GM12801 (cell line): ENCODE data around the gene NXN.

Experiments used
- TF ChIP-seq, protein P1 (sequence below): IDR thresholded peaks from one replicate; pipeline ENCODE4 v1.5.1; 2011; ENCODE audit warnings: control low read depth; ENCODE audit not compliant: insufficient read length; ENCODE audit errors: extremely low read depth

The NXN gene

DNA sequence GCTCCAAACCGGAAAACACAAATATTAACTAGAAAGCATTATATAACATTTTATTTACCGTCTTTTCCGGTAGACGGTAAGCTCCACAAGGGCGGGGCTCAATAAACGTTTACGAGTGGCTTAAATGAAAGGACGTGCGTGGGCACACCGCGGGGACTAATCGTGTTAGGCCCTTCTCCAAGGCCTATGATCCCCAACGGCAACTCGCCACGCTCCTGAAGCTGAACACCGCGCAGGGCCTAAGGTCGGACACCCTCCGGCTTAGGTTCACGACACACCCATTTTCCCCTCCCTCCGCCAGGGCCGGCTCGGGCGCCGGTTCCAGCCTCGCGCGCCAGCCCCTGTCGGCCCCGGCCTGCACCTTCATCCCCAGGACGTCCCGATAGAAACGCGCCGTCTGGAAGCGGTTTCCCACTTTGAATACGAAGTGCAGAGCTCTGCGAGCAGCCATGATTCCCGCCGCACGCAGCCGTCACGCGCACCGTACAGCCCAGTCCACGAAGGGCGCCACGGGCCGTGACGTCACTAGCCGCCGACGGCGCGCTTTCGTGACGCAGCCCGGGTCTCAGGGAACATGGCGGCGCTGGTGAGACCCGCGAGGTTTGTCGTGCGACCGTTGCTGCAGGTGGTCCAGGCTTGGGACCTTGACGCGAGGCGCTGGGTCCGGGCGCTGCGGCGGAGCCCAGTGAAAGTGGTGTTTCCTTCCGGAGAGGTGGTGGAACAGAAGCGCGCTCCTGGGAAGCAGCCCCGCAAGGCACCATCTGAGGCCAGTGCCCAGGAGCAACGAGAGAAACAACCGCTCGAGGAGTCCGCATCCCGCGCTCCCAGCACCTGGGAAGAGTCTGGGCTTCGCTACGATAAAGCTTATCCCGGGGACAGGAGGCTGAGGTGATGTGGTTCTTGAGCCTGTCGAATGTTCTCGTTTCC lies 197.5 kb downstream of the NXN start, which contains the start of the genes GLOD4 and MRM3:
Gene GLOD4 (minus strand): TSS at position 476 of the 927 bp plus-strand sequence. CDS start 25 bp downstream, at position 451.
Gene MRM3 (plus strand): TSS at position 549 of the 927 bp plus-strand sequence. CDS start 26 bp downstream, at position 575.
- TF ChIP-seq, protein P1, sequence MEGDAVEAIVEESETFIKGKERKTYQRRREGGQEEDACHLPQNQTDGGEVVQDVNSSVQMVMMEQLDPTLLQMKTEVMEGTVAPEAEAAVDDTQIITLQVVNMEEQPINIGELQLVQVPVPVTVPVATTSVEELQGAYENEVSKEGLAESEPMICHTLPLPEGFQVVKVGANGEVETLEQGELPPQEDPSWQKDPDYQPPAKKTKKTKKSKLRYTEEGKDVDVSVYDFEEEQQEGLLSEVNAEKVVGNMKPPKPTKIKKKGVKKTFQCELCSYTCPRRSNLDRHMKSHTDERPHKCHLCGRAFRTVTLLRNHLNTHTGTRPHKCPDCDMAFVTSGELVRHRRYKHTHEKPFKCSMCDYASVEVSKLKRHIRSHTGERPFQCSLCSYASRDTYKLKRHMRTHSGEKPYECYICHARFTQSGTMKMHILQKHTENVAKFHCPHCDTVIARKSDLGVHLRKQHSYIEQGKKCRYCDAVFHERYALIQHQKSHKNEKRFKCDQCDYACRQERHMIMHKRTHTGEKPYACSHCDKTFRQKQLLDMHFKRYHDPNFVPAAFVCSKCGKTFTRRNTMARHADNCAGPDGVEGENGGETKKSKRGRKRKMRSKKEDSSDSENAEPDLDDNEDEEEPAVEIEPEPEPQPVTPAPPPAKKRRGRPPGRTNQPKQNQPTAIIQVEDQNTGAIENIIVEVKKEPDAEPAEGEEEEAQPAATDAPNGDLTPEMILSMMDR = no peak

DNA sequence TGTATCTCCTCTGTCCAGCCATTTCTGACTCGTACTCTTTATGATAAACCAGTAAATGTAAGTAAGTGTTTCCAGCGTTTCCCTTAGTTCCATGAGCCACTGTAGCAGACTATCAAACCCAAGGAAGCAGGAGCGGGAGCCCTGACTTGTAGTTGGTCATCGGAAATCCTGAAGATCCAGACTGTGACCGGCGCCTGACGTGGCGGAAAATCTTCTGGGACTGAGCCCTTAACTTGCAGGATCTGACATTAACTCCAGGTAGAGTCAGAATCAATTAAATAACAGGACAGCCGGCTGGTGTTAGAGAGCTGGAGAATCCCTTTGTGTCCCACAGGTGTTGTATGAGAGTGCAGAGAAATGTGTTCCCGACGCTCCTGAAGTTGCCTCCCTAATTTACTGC lies 201.5 kb downstream of the NXN start:
- TF ChIP-seq, protein P1 = no peak

DNA sequence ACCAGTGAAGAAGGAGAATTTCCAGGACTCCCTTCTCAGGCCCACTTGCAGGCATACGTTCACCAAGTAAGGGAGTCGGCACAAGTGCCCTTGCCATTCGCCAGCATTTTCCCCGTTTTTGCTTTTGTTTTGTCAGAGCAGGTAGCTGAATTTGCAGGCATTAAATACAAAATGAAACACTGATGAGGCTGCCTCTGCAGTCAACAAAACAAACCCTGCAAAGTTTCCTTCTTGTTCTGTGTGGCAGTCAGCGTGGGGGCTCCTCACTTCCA lies 205.3 kb downstream of the NXN start:
- TF ChIP-seq, protein P1 = no peak

DNA sequence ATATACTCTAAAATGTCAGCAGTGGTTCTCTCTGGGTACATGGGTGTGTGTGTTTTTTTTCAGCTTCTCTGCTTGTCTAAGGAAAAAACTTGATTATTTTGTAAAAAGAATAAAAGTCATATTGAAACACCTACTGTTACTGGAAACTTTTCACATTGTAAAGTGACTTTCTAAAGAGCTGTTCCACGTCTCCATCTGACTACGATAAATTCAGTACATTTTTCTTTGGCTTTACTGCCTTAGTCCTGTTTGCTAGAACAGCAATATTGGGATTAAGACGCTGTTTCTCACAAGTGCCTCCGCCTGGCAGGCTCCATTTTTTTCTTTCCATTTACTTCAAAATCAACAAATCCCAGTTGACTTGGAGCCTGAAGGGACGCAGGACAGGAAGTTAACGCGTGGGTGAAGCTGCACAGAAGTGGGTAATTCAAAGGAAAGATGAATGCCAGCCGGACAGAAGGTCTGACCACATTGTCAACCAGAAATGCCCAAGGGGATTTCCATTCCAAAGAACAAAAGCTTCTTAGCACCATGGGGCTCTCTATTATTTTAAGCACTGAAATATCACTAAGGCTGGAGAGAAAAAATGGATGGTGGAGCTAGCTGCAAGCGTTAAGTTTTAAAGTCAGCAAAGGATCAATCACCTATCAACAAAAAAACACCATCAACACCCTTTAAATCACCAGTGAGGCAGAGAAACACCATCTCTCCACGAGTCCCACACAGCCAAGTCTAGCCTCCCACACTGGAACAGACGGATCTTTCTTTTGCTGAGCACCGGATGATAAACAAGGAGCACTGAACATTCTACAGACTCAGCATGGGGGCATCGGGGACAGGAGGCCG lies 205.9 kb downstream of the NXN start:
- TF ChIP-seq, protein P1 = no peak

DNA sequence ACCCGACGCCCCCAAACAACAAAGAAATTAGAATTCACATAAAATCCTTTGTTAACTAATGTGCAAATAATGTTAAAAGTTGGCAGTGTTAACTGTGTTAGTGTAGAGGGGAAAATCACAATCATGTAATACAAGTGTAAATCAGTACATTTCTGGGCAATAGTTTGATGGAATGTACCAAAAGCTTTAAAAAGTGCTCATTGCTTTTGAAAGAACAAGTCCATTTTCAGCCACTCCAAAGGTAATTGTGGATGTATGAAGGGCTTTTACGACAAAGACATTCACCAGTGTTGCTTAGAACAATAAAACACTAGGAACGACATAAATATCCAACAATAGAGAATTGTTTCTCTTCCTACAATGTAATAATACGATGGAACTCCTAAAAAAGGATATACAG lies 206.6 kb downstream of the NXN start:
- TF ChIP-seq, protein P1 = no peak

DNA sequence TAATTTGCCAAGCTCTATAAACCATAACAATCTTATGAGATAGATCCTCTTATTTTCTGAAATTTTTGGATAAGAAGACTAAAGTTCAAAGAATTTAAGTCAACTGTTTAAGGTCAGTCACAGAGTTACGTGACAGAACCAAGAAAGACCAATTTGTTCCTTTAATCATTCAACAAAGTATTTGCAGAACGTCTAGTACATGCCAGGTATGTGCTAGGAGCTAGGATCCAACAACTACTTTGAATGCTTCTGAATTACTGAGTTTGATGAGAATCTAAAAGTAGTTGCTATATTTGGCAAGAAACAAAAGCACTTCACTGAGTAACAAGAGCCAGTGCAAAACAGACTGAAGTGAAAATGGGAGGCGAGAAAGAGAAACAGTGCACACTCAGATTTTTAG lies 212.5 kb downstream of the NXN start:
- TF ChIP-seq, protein P1 = no peak

DNA sequence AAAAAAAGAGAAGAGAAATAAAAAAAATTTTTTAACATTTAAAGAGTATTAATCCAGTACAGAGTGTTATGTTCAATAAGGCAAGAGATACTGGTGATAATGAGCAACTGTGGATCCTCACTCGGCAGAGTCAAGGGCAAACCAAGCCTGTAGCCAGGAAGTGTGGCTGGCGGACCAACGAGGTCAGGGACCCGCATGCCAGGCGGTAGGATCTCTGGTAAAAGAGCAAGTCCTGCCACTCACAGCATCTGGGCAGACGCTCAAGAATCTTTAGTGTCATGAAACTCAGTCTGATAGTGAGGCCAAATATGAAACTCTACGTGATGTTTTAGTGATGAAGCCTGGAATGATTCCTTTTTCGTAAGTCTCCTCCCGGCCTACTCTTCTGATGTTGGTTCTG lies 219.2 kb downstream of the NXN start:
- TF ChIP-seq, protein P1 = no peak
